Stomach (tissue), 9 donors: ENCODE results near the gene EYA3. TPM values are rescaled to one million over a fixed set of nuclear protein-coding genes. Genes with fewer than 3 reads are reported as not detected.

Experiments used
- DNase-seq, 2 donors: peaks; one replicate each; pipeline versions ENCODE4 v3.0.0 to v3.0.0-alpha.2; 2013 to 2019
- H3K27ac ChIP-seq, 5 donors: fragments of 200-600 bp in 4 of 5; sonication (generic) in 4 of 5; one replicate each; pipeline ENCODE4 v1.5.1; 2013 to 2019; ENCODE audit warnings: mild to moderate bottlenecking in 1 of 5, moderate library complexity in 1 of 5
- H3K27me3 ChIP-seq, 3 donors: fragments of 200-600 bp; sonication (generic); one replicate each; pipeline ENCODE4 v1.5.1; 2017 to 2019; ENCODE audit warnings: mixed run types in 1 of 3
- H3K36me3 ChIP-seq, 4 donors: fragments of 200-600 bp; sonication (generic); 1 replicate in 3 of 4; 2 replicates in 1 of 4; pipeline ENCODE4 v1.5.1; 2016 to 2019
- H3K4me1 ChIP-seq, 4 donors: fragments of 200-600 bp; sonication (generic); one replicate each; pipeline ENCODE4 v1.5.1; 2016 to 2019
- H3K4me3 ChIP-seq, 4 donors: fragments of 200-600 bp; sonication (generic) in 3 of 4; one replicate each; pipeline ENCODE4 v1.5.1; 2016 to 2019; ENCODE audit warnings: mild to moderate bottlenecking in 1 of 4
- H3K9me3 ChIP-seq, 4 donors: fragments of 200-600 bp; sonication (generic); one replicate each; pipeline ENCODE4 v1.5.1; 2016 to 2019
- EP300 ChIP-seq: sonication (generic); formaldehyde crosslinking; IDR thresholded peaks from one replicate; pipeline ENCODE4 v1.6.1; 2017; ENCODE audit warnings: antibody characterized with exemption
- POLR2A ChIP-seq, 4 donors: fragments of 450-650 bp; IDR thresholded peaks; one replicate each; pipeline ENCODE4 v1.6.1; 2016; ENCODE audit warnings: antibody characterized with exemption in 4 of 4, control low read depth in 2 of 4, mild to moderate bottlenecking in 1 of 4, moderate library complexity in 1 of 4
- POLR2AphosphoS5 ChIP-seq, 3 donors: sonication (generic); formaldehyde crosslinking; IDR thresholded peaks; one replicate each; pipeline ENCODE4 v1.6.1; 2016; ENCODE audit warnings: antibody characterized with exemption in 3 of 3
- WGBS, 5 donors: extraction: QIAGEN DNeasy Blood & Tissue Kit in 3 of 5; methylation state at CpG; one replicate each; pipeline versions ENCODE4 v1.1.5 to v1.1.7; 2013 to 2018; 5-methylcytosine and 5-hydroxymethylcytosine counted together
- intact Hi-C: fragments of 100-400 bp; cut with DNase I; formaldehyde crosslinking; loops from one replicate; pipeline ENCODE4 v1.15.1; 2023; ENCODE audit warnings: low total_unique reads
- polyA plus RNA-seq, 3 donors: library from polyadenylated mRNA; stranded (reverse); fragments of 200-250 nt; gene quantifications; one replicate each; pipeline ENCODE4 v1.2.3, GENCODE V29; 2013
- total RNA-seq, 5 donors: library from RNA; depleted of rRNA; stranded (reverse); fragments of >200 nt; gene quantifications; one replicate each; pipeline versions ENCODE4 v1.1.0 to v1.2.3, GENCODE V29; 2014 to 2016
- TF ChIP-seq, protein P1 (sequence below), 7 experiments: fragments of 450-650 bp in 4 of 7; fragments of 200-600 bp in 3 of 7; sonication (generic) in 3 of 7; IDR thresholded peaks; one replicate each; pipeline ENCODE4 v1.5.1; 2016 to 2019; ENCODE audit warnings: antibody characterized with exemption in 7 of 7, control low read depth in 2 of 7, mild to moderate bottlenecking in 1 of 7
- donor health status: healthy with polysubstance abuse.
- donor health status: Bipolar disorder and iron deficiency.
- donor health status: healthy.

The EYA3 gene
- total and polyA plus RNA-seq, 8 donors = 2.9 to 38.2 (median 12.5) TPM

DNA sequence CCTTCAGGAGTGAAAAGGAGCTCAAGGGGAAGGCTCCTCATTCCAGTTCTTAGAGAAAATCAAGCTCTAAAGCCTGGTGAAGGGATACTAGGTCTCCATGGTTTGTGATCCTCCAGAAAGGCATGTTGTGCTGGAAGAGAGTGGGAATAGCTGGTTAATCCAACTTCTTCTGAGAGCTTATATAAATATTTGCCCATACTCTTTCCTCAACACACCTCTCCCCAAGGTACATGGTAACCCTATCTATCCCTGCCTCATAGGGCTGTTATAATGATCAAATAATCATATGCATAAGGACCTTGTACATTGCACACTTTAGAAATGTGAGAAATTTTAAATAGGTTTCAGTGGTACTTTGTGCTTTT is 114.0 kb downstream of the EYA3 start:
- intact Hi-C loops = loop anchor here (10.0 kb wide), 1 partner anchor 110 kb away; no protein-coding TSS in a partner anchor
- Histone ChIP-seq H3K9me3 (no peaks in the 10 kb centered on the region), H3K27ac (no peak overlapping the region), H3K36me3 (peaks cover 6 to 59% (median 48%) of the 10 kb centered on the region in 4 donors), H3K4me3 (no peak overlapping the region), H3K27me3 (no peaks in the 10 kb centered on the region), H3K4me1 (peaks cover 0 to 33% (median 19%) of the 10 kb centered on the region in 4 donors)
- DNase-seq = no peak
- no peak for TF ChIP-seq POLR2AphosphoS5 (IDR thresholded peaks at IDR 0.05)
- TF ChIP-seq, protein P1, sequence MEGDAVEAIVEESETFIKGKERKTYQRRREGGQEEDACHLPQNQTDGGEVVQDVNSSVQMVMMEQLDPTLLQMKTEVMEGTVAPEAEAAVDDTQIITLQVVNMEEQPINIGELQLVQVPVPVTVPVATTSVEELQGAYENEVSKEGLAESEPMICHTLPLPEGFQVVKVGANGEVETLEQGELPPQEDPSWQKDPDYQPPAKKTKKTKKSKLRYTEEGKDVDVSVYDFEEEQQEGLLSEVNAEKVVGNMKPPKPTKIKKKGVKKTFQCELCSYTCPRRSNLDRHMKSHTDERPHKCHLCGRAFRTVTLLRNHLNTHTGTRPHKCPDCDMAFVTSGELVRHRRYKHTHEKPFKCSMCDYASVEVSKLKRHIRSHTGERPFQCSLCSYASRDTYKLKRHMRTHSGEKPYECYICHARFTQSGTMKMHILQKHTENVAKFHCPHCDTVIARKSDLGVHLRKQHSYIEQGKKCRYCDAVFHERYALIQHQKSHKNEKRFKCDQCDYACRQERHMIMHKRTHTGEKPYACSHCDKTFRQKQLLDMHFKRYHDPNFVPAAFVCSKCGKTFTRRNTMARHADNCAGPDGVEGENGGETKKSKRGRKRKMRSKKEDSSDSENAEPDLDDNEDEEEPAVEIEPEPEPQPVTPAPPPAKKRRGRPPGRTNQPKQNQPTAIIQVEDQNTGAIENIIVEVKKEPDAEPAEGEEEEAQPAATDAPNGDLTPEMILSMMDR (IDR thresholded peaks at IDR 0.05) = no peak
- no peak for TF ChIP-seq POLR2A (IDR thresholded peaks at IDR 0.05)
- TF ChIP-seq EP300 = no peak

DNA sequence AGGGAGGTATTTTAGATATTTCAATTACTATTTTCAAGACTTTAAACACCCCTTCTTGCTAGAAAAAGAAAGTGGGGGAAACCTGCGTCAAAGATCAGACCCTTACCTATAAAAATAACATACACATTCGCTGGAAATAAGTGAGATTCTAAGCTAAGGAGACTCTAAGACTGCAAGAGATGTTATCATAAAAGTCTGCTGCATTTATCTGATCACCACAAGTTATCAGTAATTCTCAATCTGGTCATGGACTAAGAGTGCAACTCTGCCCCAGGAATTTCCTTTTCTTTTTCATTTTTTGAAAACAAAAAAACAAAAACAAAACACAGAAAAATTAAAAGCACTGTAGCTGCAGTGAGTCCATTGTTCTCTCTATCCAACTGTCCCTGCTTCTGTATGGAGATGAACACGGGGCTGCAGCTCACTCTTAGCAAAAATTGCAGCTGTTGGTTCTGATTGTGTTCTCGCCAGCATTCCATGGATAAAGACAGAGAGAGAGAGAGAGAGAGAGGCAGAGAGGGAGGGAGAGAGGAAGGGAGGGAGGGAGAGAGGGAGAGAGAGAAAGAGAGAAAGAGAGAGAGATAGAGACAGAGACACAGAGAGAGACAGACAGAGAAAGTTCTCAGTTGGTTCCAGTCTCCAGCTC is 114.5 kb downstream of the EYA3 start:
- WGBS, 5 donors = 74 to 81% (median 76%) methylated on average over 4 of the region's 4 CpGs
- no peak overlapping the region for H3K4me3 ChIP-seq
- intact Hi-C loops = loop anchor here (10.0 kb wide), 1 partner anchor 109 kb away; no protein-coding TSS in a partner anchor
- DNase-seq = no peak
- H3K27me3 ChIP-seq = no peaks in the 10 kb centered on the region
- H3K27ac ChIP-seq = no peak overlapping the region
- H3K9me3 ChIP-seq = no peaks in the 10 kb centered on the region
- H3K36me3 ChIP-seq = peaks cover 6 to 59% (median 49%) of the 10 kb centered on the region in 4 donors
- H3K4me1 ChIP-seq = peaks cover 0 to 29% (median 17%) of the 10 kb centered on the region in 4 donors
- TF ChIP-seq EP300 (no peak), POLR2AphosphoS5 (IDR thresholded peaks at IDR 0.05) (no peak), POLR2A (IDR thresholded peaks at IDR 0.05) (no peak)
- TF ChIP-seq, protein P1 (IDR thresholded peaks at IDR 0.05) = no peak

DNA sequence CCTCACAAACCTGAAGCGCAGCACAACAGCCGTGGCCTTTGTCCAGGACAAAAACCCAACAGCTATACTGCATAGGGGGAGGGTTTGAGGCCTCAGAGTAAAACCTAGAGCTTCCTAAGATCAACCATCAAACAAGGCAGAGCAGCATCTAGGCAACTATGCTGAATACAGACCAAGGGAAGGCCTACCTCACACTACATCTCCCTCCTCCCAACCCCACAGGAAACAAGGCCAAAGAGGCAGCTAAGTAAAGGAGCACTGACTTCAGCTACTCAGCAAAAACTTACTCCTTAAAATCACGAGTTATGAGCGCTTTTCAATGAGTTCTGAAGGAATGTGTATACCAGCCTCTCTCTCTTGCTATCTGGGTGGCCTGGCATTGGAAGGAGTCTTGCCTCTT is 116.3 kb downstream of the EYA3 start:
- WGBS, 5 donors = 79 to 94% (median 92%) methylated on average over 4 of the region's 4 CpGs
- no peaks in the 10 kb centered on the region for H3K27me3 ChIP-seq
- peak overlapping the region in 2 of 5 donors; percentile 35 to 62 for H3K27ac ChIP-seq
- H3K4me3 ChIP-seq = no peak overlapping the region
- no peaks in the 10 kb centered on the region for H3K9me3 ChIP-seq
- peaks cover 0 to 36% (median 19%) of the 10 kb centered on the region in 4 donors for H3K4me1 ChIP-seq
- peaks cover 12 to 60% (median 54%) of the 10 kb centered on the region in 4 donors for H3K36me3 ChIP-seq
- no peak for TF ChIP-seq EP300
- TF ChIP-seq, protein P1 (IDR thresholded peaks at IDR 0.05) = no peak
- no peak for TF ChIP-seq POLR2AphosphoS5 (IDR thresholded peaks at IDR 0.05)
- TF ChIP-seq POLR2A (IDR thresholded peaks at IDR 0.05) = no peak
- DNase-seq = no peak
- intact Hi-C loops = loop anchor here (10.0 kb wide), 1 partner anchor 107 kb away; no protein-coding TSS in a partner anchor

DNA sequence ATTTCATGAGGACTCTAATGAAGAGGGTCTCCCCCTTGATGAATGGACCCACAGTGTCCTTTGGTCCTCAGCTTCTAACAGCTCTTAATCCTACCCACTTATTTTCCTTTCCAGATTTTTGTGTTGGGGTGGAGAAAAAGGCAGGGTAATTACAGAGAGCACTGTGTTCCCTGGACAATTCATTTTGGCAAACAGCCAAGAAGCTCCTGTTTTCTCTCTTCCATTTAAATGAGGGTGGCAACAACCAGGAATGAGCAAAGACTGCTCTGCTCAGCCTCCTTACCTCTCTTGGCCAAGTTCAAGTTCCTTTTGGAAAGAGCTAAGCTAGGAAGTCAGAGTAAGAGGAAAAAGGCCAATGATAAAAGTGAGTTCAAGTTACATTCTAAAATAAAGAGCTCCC is 116.7 kb downstream of the EYA3 start:
- Histone ChIP-seq H3K9me3 (no peaks in the 10 kb centered on the region), H3K27me3 (no peaks in the 10 kb centered on the region), H3K27ac (peak overlapping the region in 3 of 5 donors; percentile 13 to 62 (median 35)), H3K36me3 (peaks cover 14 to 60% (median 54%) of the 10 kb centered on the region in 4 donors), H3K4me3 (no peak overlapping the region), H3K4me1 (peaks cover 0 to 36% (median 19%) of the 10 kb centered on the region in 4 donors)
- TF ChIP-seq EP300 = no peak
- TF ChIP-seq POLR2A (IDR thresholded peaks at IDR 0.05) = no peak
- TF ChIP-seq, protein P1 (IDR thresholded peaks at IDR 0.05) = no peak
- TF ChIP-seq POLR2AphosphoS5 (IDR thresholded peaks at IDR 0.05) = no peak
- intact Hi-C loops = loop anchor here (10.0 kb wide), 1 partner anchor 107 kb away; no protein-coding TSS in a partner anchor
- DNase-seq = peak in 1 of 2 donors; percentile 36
